GM12864 (cell line): Measurements from ENCODE around the gene CTF1.
"Not testable (repeated sequence)": the region's sequence is repeated elsewhere in the genome, so short reads cannot be mapped to it uniquely, and the experiment has no call there.

ENCODE experiments used
- DNase-seq: peaks from one replicate; pipeline ENCODE4 v3.0.0-alpha.2; 2011; ENCODE audit warnings: low read depth
- H3K4me3 ChIP-seq: 2 replicates; pipeline ENCODE4 v1.5.1; 2011; ENCODE audit warnings: mild to moderate bottlenecking, low read depth, low read length, control low read depth
- TF ChIP-seq, protein P1 (sequence below): IDR thresholded peaks from 2 replicates; pipeline ENCODE4 v1.5.1; 2011; ENCODE audit warnings: low read depth, mild to moderate bottlenecking, moderate library complexity, low read length, control low read depth, inconsistent platforms; ENCODE audit errors: missing control alignments

Gene CTF1

DNA sequence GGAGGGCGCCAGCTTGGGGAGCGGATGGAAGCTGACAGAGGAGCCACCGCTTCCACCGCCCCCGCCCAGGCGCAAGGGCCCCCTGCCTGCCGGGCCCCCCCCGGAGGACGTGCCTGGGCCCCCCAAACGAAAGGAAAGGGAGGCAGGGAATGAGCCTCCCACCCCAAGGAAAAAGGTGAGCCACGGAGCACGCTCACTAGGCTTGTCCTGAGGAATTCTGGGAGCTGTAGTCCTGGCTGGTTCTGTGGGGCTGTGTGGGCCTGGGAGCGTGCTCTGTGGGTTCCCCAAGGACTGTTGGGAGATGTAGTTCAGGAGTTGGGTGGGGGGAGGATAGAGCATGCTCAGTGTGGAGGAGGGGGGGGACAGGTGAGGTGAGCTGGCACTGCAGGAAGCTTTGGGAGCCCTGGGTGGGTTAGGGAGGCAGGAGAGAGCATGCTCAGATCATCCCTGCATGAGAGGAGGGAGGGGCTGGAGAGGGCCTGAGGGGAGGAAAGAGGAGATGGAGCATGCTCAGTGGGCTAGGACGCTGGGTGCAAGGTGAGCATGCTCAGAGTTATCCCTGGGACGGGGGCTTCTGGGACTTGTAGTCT lies 31.5 kb downstream of the CTF1 start:
- DNase-seq, result no peak
- TF ChIP-seq, protein P1, sequence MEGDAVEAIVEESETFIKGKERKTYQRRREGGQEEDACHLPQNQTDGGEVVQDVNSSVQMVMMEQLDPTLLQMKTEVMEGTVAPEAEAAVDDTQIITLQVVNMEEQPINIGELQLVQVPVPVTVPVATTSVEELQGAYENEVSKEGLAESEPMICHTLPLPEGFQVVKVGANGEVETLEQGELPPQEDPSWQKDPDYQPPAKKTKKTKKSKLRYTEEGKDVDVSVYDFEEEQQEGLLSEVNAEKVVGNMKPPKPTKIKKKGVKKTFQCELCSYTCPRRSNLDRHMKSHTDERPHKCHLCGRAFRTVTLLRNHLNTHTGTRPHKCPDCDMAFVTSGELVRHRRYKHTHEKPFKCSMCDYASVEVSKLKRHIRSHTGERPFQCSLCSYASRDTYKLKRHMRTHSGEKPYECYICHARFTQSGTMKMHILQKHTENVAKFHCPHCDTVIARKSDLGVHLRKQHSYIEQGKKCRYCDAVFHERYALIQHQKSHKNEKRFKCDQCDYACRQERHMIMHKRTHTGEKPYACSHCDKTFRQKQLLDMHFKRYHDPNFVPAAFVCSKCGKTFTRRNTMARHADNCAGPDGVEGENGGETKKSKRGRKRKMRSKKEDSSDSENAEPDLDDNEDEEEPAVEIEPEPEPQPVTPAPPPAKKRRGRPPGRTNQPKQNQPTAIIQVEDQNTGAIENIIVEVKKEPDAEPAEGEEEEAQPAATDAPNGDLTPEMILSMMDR, result no peak
- no peak overlapping the region for H3K4me3 ChIP-seq

DNA sequence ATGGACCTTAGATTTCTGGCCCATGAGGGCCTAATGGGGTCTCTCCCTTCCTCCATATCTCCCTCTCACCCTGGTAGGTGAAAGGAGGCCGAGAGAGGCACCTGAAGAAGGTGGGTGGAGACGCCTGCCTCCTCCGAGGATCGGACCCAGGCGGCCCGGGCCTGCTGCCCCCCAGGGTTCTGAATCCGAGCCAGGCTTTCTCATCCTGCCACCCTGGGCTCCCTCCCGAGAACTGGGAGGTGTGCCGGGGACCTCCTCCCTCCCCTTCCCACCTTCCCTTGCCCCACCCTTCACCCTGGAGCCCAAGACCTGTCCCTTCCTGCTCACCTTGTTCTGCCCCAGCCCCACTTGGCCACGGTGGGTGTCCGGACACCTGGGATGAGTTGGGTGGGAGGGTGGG lies 32.0 kb downstream of the CTF1 start:
- H3K4me3 ChIP-seq, result no peak overlapping the region
- TF ChIP-seq, protein P1, result no peak
- no peak for DNase-seq

DNA sequence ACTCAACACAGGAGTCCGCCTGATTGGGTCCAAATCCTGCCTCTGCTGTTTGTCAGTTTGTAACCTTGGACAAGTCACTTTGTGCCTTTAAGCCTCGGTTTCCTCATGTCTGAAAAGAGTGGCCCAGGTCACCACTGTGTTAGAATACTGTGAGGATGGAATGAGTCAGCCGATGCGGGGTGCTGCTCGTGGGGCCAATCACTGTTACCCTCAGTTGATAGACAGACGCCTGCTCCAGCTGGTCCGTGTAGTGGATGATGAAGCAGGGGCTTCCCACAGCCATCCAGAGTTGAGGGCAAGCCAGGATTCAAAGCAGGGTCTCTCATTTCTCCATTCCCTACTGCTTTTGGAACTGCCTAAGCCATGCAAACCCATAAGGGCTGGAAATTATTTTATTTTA lies 32.8 kb downstream of the CTF1 start:
- TF ChIP-seq, protein P1, result no peak
- no peak overlapping the region for H3K4me3 ChIP-seq
- DNase-seq, result no peak

DNA sequence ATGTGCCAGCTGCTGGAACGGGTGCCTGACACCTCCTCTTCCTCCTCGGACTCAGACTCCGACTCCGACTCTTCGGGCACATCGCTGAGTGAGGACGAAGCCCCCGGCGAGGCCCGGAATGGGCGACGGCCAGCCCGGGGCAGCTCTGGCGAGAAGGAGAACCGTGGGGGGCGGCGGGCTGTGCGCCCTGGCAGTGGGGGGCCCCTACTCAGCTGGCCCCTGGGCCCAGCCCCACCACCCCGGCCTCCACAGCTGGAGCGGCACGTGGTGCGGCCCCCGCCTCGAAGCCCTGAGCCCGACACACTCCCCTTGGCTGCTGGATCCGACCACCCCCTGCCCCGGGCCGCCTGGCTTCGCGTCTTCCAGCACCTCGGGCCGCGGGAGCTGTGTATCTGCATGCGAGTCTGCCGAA lies 33.8 kb downstream of the CTF1 start:
- TF ChIP-seq, protein P1, result no peak
- no peak overlapping the region for H3K4me3 ChIP-seq
- no peak for DNase-seq

DNA sequence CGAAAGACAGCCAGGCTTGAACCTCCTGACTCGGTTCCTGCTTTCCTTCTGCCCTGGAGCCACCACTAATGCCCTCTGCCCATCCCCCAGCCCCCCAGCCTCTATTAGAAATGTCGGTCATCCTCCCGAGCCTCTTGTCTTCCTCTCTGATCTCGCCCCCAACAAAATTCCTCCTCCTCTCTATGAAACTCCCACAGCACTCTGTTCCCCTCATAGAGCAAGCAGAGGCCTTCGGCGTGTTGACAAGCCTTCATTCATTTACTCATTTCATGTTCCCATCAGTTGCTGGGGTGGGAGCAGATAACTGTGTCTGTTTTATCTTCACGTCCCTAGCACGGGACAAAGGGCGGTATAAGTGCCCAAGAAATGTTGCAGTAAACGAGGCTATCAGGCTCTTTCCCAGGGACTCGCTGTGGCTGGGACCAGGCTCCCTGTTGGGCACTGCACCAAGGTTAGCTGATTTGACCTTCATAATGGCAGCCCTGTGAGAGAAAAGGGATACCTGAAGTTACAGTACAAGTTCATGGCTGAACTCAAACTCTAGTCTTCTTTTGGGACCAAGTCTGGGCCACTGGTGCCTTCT lies 34.7 kb downstream of the CTF1 start:
- DNase-seq, result no peak
- no peak overlapping the region for H3K4me3 ChIP-seq
- TF ChIP-seq, protein P1, result no peak

DNA sequence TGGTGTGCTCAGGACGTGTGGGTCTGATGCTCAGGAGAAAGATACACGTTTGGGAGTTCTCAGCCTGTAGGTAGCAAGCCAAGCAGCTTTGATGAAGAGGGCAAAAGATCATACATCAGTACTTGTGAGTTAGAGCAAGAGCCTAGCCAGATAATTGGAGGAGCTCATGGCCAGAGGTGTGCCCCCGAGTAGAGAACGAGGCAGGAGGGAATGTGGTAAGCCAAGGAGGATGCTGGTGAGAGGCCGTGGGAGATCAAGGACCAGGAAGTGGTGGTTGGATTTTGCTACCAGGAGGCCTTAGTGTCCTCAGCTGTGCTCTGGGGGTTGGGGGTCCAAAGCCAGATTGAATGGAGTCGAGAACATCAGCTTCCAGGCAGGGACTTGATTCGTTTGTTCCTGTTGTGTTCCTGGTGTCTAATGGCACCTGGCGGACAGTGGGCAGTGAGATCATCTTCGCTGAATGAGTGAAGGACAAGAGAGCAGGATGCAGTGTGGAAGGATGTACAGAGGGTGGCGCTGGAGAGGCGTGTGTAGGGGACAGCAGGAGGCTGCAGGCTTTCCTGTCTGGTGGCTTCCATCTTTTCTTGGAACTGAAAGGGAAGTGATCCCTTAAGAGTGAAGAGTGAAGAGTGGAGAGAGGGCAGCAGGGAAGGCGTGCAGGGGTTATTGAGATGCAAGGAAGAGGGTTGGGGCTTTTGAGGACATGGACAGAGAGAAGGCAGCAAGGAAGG lies 38.6 kb downstream of the CTF1 start:
- no peak for DNase-seq
- TF ChIP-seq, protein P1, result peak; percentile 68
- H3K4me3 ChIP-seq, result no peak overlapping the region

DNA sequence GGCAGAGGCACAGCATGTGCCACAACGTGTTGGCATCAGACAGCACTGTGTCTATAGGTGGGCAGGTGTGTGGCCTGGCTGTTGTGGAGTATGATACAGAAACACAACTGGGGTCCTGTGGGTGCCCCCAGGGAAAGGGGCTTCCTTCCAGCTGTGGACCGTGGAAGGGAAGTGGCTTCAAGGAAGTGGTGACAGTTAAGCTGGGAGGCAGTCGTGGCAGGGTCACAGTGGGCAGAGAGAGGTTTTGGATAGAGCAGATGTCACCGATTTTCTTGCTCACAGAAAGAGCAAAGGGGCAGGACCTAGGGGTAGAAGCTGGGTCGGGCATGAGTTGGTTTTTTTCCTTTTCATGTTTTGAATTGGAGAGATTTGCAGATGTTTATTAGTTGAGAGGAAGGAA lies 41.3 kb downstream of the CTF1 start:
- H3K4me3 ChIP-seq, result no peak overlapping the region
- TF ChIP-seq, protein P1, result no peak
- DNase-seq, result no peak

DNA sequence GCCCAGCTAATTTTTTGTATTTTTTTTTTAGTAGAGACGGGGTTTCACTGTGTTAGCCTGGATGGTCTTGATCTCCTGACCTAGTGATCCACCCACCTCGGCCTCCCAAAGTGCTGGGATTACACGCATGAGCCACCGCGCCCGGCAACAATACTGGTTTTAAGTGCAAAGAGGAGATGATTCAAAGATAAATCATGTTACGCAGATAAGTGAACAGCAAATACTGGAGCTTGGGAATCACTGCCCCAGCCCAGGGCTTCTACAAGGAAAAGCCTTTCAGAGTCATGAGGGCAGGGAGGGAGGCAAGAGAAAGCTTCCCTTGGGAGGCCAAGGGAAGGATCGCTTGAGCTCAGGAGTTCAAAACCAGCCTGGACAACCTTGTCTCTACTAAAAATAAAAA lies 43.2 kb downstream of the CTF1 start:
- not testable (repeated sequence) for DNase-seq, H3K4me3 ChIP-seq
